ENCODE data around the gene CCDC85C.

CCDC85C gene

GRCh38 chr14:99587460-99588278 lies 16.3 kb downstream of the CCDC85C start:
- DNase-seq = no peak

DNA sequence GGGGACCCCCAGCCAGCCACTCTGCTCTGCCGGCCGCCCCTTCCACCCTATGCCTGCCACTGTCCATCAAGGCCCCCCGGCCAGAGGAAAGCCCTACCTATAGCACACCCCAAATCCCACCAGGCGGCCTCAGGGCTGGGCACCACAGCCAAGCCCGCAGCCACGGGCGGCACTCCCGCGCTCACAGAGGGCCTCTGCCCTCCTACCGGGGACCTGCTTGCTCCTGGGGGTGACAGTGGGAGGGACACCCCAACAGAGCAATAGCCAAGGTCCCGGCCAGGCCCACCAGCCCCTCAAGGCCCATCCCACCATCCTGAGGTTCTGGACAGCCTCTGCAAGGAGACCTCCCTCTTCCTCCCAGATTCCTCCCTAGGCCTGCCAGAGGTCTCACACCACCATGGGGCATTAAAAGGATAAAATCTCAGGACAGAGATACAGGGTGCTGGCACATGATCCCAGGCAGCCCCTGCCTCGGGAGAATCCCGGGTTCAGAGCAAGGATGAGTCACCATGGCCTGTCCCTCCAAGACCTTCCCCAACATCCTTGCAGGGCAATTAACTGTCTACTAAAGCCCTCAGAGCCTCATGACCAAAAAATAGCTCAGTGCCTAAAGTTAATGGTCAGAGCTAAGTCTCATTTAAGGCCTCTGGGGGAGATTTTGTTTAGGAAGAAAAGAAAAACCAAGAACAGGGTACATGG lies 17.1 kb downstream of the CCDC85C start:
- DNase-seq = peak; percentile 72

GRCh38 chr14:99586054-99586760 lies 17.8 kb downstream of the CCDC85C start:
- no peak for DNase-seq

GRCh38 chr14:99584823-99585222 lies 19.2 kb downstream of the CCDC85C start:
- DNase-seq = no peak

GRCh38 chr14:99581938-99582337 lies 22.1 kb downstream of the CCDC85C start:
- no peak for DNase-seq

GRCh38 chr14:99581374-99581773 lies 22.6 kb downstream of the CCDC85C start:
- DNase-seq = no peak

GRCh38 chr14:99579903-99580571 lies 24.0 kb downstream of the CCDC85C start:
- peak; percentile 100 for DNase-seq

- peak; percentile 89 for DNase-seq
These were observed 24.7 kb downstream of the CCDC85C start for GRCh38 chr14:99579120-99579836.

- no peak for DNase-seq
These were observed 25.4 kb downstream of the CCDC85C start for GRCh38 chr14:99578541-99579101.

- no peak for DNase-seq
These were observed 27.0 kb downstream of the CCDC85C start for GRCh38 chr14:99576761-99577705.

DNA sequence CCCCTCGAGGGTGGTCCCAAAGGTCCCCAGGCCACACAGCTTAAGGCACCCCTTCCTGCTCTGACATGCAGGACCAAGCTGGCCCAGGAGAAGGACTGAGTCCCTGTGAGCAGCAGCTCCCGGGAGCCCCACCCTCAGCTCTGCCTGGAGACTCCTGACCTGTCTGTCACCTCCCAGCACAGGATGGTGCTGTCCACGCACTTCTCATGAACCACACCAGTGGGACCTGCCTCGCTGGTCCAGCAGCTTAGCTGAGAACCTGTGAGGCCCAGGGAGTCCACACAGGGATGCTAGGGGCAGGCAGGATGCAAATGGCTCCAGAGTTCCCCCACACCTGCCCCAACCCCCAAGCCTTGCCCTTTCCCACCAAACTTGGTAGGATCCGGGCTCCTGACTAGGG lies 27.7 kb downstream of the CCDC85C start:
- DNase-seq = peak; percentile 80

GRCh38 chr14:99575043-99576023 lies 28.7 kb downstream of the CCDC85C start:
- peak; percentile 88 for DNase-seq

- peak; percentile 96 for DNase-seq
These were observed 29.7 kb downstream of the CCDC85C start for GRCh38 chr14:99574099-99574880.

DNA sequence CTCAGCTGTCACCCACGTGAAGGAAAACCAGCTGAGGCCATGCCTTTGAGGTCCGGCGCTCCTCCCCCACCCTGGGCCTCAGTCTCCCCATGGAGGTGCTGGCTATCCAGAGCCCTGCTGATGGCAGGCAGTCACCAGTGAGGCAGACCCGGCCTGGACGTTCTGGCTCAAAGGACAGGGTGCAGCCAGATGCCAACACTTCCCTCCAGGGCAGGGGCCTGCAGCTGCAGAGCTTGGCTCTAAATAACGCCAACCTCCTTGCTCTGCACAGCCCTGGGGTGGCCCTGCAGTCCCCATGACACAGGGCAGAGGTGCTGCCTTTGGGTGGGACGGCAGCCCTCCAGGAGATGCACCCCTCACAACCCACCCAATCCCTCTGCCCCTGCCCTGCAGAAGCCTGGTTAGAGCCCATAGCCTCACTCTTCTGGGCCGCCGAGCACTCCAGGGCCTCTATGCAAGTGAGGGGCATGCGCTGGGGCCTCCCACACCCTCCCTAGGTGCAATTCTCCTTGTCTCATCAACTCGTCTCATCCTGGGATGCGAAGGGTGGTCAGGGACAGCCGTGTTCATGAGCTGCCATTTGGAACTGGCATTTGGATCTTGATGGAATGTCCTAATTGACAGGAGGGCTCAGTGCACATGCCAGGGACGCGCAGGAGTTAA lies 30.4 kb downstream of the CCDC85C start:
- DNase-seq = no peak

GRCh38 chr14:99573000-99573330 lies 31.0 kb downstream of the CCDC85C start:
- DNase-seq = no peak

GRCh38 chr14:99572173-99572999 lies 31.6 kb downstream of the CCDC85C start:
- DNase-seq = no peak

GRCh38 chr14:99571303-99571986 lies 32.6 kb downstream of the CCDC85C start:
- DNase-seq = no peak
